DOHH2 (cell line): ENCODE measurements around the gene GFM1.

Experiments used
- EZH2phosphoT487 ChIP-seq: fragments of 200-600 bp; sonication (generic); IDR thresholded peaks from 2 replicates; pipeline ENCODE4 v1.6.1; 2017; ENCODE audit warnings: borderline replicate concordance, mild to moderate bottlenecking, antibody characterized with exemption, low read length, moderate library complexity, mixed read lengths
- TF ChIP-seq, protein P1 (sequence below): fragments of 200-600 bp; sonication (generic); IDR thresholded peaks from one replicate; pipeline ENCODE4 v1.5.1; 2014; ENCODE audit warnings: antibody characterized with exemption, mild to moderate bottlenecking, low read depth, low read length; ENCODE audit not compliant: poor library complexity, severe bottlenecking

DNA sequence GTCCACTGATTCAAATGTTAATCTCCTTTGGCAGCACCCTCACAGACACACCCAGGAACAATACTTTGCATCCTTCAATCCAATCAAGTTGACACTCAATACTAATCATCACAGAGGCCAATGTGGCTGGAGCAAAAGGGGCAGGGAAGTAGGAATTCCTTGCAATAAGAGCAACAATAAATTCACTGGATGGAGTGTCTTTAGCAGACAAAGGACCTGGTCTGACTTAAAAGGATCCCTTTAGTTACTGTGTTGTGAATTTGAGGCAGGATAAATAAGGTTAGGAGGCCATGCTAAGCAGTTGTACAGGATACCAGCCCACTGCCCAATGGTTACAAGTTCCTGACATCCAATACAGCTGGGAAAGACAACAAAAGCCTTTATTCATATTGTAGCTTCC, 12.3 kb upstream of the GFM1 start:
- TF ChIP-seq, protein P1, sequence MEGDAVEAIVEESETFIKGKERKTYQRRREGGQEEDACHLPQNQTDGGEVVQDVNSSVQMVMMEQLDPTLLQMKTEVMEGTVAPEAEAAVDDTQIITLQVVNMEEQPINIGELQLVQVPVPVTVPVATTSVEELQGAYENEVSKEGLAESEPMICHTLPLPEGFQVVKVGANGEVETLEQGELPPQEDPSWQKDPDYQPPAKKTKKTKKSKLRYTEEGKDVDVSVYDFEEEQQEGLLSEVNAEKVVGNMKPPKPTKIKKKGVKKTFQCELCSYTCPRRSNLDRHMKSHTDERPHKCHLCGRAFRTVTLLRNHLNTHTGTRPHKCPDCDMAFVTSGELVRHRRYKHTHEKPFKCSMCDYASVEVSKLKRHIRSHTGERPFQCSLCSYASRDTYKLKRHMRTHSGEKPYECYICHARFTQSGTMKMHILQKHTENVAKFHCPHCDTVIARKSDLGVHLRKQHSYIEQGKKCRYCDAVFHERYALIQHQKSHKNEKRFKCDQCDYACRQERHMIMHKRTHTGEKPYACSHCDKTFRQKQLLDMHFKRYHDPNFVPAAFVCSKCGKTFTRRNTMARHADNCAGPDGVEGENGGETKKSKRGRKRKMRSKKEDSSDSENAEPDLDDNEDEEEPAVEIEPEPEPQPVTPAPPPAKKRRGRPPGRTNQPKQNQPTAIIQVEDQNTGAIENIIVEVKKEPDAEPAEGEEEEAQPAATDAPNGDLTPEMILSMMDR = no peak
- TF ChIP-seq EZH2phosphoT487 = no peak
